T-cell (primary cell): Measurements from ENCODE around the gene PTPRD. TPM values are rescaled to one million over a fixed set of nuclear protein-coding genes. Genes with fewer than 3 reads are reported as not detected.

Experiments used
- ATAC-seq, 4 experiments: fragments of 200-7000 bp in 3 of 4; fragments of 150-1000 bp in 1 of 4; cut with Tn5 transposase; replicated peaks in 1 of 4; 1 replicate in 3 of 4; 2 replicates in 1 of 4; pipeline ENCODE4 v1.10.0; 2021; ENCODE audit warnings: moderate library complexity in 3 of 4, mild to moderate bottlenecking in 2 of 4, moderate number of reproducible peaks in 1 of 4
- CTCF ChIA-PET, 2 donors: fragments of 300-600 bp; sonication (Branson Sonifier 250); formaldehyde crosslinking; loops; one replicate each; lab custom pipeline; 2022; ENCODE audit warnings: antibody characterized with exemption in 2 of 2; lab: Charles Lee
- POLR2A ChIA-PET, 2 donors: fragments of 300-600 bp; sonication (Branson Sonifier 250); formaldehyde crosslinking; loops; one replicate each; lab custom pipeline; 2022; ENCODE audit warnings: antibody characterized with exemption in 2 of 2; lab: Charles Lee
- DNase-seq, 35 experiments: peaks; one replicate each; pipeline versions ENCODE4 v3.0.0 to v3.0.0-alpha.2; 2013 to 2023
- H3K27ac ChIP-seq: one replicate; pipeline ENCODE4 v1.5.1; 2013; ENCODE audit warnings: low read length
- H3K27me3 ChIP-seq, 2 experiments: replicated peaks in 1 of 2; 1 replicate in 1 of 2; 2 replicates in 1 of 2; pipeline versions ENCODE4 v1.6.1 to v1.7.0; 2013; ENCODE audit warnings: low read length in 1 of 2, mixed read lengths in 1 of 2; ENCODE audit not compliant: control insufficient read depth in 2 of 2, insufficient read depth in 2 of 2; ENCODE audit errors: extremely low read depth in 1 of 2
- H3K36me3 ChIP-seq, 2 donors: 1 replicate in 1 of 2; 2 replicates in 1 of 2; pipeline versions ENCODE4 v1.6.1 to v1.7.0; 2013; ENCODE audit warnings: low read length in 1 of 2; ENCODE audit not compliant: control insufficient read depth in 2 of 2, insufficient read depth in 1 of 2; ENCODE audit errors: extremely low read depth in 1 of 2
- H3K4me1 ChIP-seq, 2 experiments: 1 replicate in 1 of 2; 2 replicates in 1 of 2; pipeline versions ENCODE4 v1.6.1 to v1.7.0; 2013; ENCODE audit warnings: low read length in 2 of 2, mixed read lengths in 1 of 2; ENCODE audit not compliant: insufficient read depth in 2 of 2, control insufficient read depth in 1 of 2; ENCODE audit errors: extremely low read depth in 1 of 2
- H3K4me3 ChIP-seq, 2 donors: 1 replicate in 1 of 2; 2 replicates in 1 of 2; pipeline versions ENCODE4 v1.5.1 to v1.7.0; 2013; ENCODE audit warnings: mild to moderate bottlenecking in 2 of 2, low read length in 1 of 2, moderate library complexity in 1 of 2; ENCODE audit not compliant: control insufficient read depth in 1 of 2; ENCODE audit errors: extremely low read depth in 1 of 2
- H3K9me3 ChIP-seq: 2 replicates; pipeline ENCODE4 v1.7.0; 2013
- H3K27ac Mint-ChIP-seq, 2 donors: one replicate each; pipeline ENCODE4 v1.8.0; 2020 to 2021; ENCODE audit warnings: mild to moderate bottlenecking in 2 of 2, mixed read lengths in 2 of 2
- H3K27me3 Mint-ChIP-seq, 2 donors: one replicate each; pipeline ENCODE4 v1.8.0; 2021 to 2022; ENCODE audit warnings: mixed read lengths in 2 of 2
- H3K36me3 Mint-ChIP-seq: one replicate; pipeline ENCODE4 v1.8.0; 2021; ENCODE audit warnings: mixed read lengths
- H3K4me1 Mint-ChIP-seq, 3 donors: one replicate each; pipeline ENCODE4 v1.8.0; 2020 to 2022; ENCODE audit warnings: mixed read lengths in 3 of 3, mild to moderate bottlenecking in 1 of 3
- H3K4me3 Mint-ChIP-seq, 3 donors: one replicate each; pipeline ENCODE4 v1.8.0; 2020 to 2022; ENCODE audit warnings: mild to moderate bottlenecking in 3 of 3, mixed read lengths in 3 of 3, moderate library complexity in 3 of 3
- H3K9me3 Mint-ChIP-seq, 3 donors: one replicate each; pipeline ENCODE4 v1.8.0; 2020 to 2022; ENCODE audit warnings: mixed read lengths in 3 of 3
- WGBS: methylation state at CpG from one replicate; pipeline ENCODE4 v1.1.5; 2013; ENCODE audit warnings: missing lambda C conversion rate; ENCODE audit not compliant: insufficient coverage; 5-methylcytosine and 5-hydroxymethylcytosine counted together
- total RNA-seq, 35 experiments: library from RNA in 6 of 35; stranded (reverse) in 6 of 35; fragments of 120-200 nt in 1 of 35; gene quantifications; one replicate each; pipeline versions ENCODE4 v1.2.1 to v1.2.4 and lab custom pipeline; 2013 to 2026

PTPRD gene
- total RNA-seq, 5 donors from 2014 or later (not counting 1 experiment from before 2014, with no cell fraction given): 0.13 to 0.61 (median 0.38) TPM; not detected in 2

- Histone ChIP-seq H3K36me3 (no peaks in the 10 kb centered on the region), H3K27me3 (no peaks in the 10 kb centered on the region), H3K27ac (no peak overlapping the region), H3K4me1 (no peaks in the 10 kb centered on the region), H3K9me3 (no peaks in the 10 kb centered on the region), H3K4me3 (no peak overlapping the region)
- WGBS: no CpG with 5 or more reads among the region's 1 CpG
- CTCF ChIA-PET: no interaction called here
- POLR2A ChIA-PET: interaction anchor here in 1 of 2 donors (0.6 kb wide), 1 partner anchor 9 kb away, joined by 7 read pairs; no protein-coding TSS in a partner anchor
- no peak overlapping the region for H3K27ac Mint-ChIP-seq
- no peaks in the 10 kb centered on the region for H3K4me1 Mint-ChIP-seq
- no peak overlapping the region for H3K4me3 Mint-ChIP-seq
- ATAC-seq (no peak), DNase-seq (no peak)
- no peaks in the 10 kb centered on the region for H3K36me3 Mint-ChIP-seq
- no peaks in the 10 kb centered on the region for H3K27me3 Mint-ChIP-seq
- no peaks in the 10 kb centered on the region for H3K9me3 Mint-ChIP-seq
These were observed 2008.6 kb downstream of the PTPRD start for GRCh38 chr9:8604201-8604600.

DNA sequence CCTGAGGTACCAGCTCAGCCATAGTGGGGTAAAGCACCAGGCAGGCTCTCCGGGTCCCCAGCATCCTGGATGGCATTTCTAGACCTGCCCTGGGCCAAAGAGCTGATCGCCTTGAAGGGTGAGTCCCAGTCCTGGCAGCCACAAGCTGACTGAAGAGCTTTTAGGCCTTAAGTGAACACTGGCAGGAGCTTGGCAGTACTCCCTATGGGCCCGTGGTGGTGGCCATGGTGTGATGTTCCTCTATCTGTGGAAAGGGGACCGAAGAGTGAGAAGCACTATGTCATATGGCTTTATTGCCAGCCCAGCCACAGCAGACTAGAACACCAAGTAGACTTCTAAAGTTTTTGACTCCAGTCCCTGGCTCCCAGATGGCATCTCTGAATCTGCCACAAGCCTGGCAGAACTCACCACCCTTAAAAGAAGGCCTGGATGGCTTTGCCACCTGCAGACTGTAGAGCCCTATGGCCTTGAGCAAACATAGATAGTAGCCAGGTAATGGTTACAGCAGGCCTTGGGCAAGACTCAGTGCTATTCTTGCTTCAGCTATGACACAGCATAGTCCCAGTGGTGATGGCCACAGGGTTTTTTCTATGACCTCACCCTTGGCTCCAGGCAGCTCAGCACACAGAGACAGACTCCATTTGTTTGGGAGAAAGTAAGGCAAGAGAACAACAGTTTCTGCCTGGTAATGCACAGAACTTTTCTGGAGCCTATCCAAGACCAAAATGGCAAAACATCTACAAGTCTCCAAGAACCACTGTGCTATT lies 2011.7 kb downstream of the PTPRD start:
- WGBS: 88% methylated on average over 4 of the region's 4 CpGs
- H3K4me1 ChIP-seq: no peaks in the 10 kb centered on the region
- no peak overlapping the region for H3K27ac ChIP-seq
- ChIA-PET POLR2A (no interaction called here), CTCF (no interaction called here)
- H3K27ac Mint-ChIP-seq: no peak overlapping the region
- H3K4me3 ChIP-seq: no peak overlapping the region
- H3K36me3 Mint-ChIP-seq: no peaks in the 10 kb centered on the region
- DNase-seq (no peak), ATAC-seq (no peak)
- no peak overlapping the region for H3K4me3 Mint-ChIP-seq
- no peaks in the 10 kb centered on the region for H3K9me3 ChIP-seq
- no peaks in the 10 kb centered on the region for H3K27me3 Mint-ChIP-seq
- no peaks in the 10 kb centered on the region for H3K27me3 ChIP-seq
- no peaks in the 10 kb centered on the region for H3K4me1 Mint-ChIP-seq
- no peaks in the 10 kb centered on the region for H3K9me3 Mint-ChIP-seq
- H3K36me3 ChIP-seq: no peaks in the 10 kb centered on the region

DNA sequence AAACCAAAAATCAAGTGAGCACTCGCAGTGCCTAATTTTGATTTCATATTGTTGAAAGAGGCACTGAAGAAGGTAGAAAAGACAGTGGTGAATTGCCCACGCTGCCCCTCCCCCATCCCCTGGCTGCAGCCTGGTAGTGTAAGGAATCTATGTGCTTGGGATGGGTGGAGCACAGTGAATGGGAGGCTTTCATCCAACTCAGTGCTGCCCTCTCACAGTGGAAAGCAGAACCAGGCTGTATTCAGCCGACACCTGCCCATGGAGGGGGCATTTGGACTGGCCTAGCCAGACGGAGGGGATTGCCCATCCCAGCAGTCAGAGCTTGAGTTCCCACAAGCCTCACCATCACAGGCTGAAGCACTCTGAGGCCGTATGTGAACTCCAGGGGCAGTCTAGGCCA lies 2012.9 kb downstream of the PTPRD start:
- ATAC-seq: no peak
- H3K27me3 ChIP-seq: no peaks in the 10 kb centered on the region
- no peaks in the 10 kb centered on the region for H3K9me3 ChIP-seq
- ChIA-PET POLR2A (no interaction called here), CTCF (no interaction called here)
- no peak overlapping the region for H3K27ac Mint-ChIP-seq
- WGBS: 82% methylated on average over 3 of the region's 5 CpGs
- no peaks in the 10 kb centered on the region for H3K36me3 Mint-ChIP-seq
- H3K36me3 ChIP-seq: no peaks in the 10 kb centered on the region
- no peaks in the 10 kb centered on the region for H3K27me3 Mint-ChIP-seq
- no peak overlapping the region for H3K4me3 Mint-ChIP-seq
- no peak for DNase-seq
- H3K4me1 Mint-ChIP-seq: no peaks in the 10 kb centered on the region
- H3K4me1 ChIP-seq: no peaks in the 10 kb centered on the region
- H3K27ac ChIP-seq: no peak overlapping the region
- H3K9me3 Mint-ChIP-seq: no peaks in the 10 kb centered on the region
- no peak overlapping the region for H3K4me3 ChIP-seq

- ChIA-PET CTCF (no interaction called here), POLR2A (no interaction called here)
- H3K27me3 Mint-ChIP-seq: no peaks in the 10 kb centered on the region
- no peak for ATAC-seq
- WGBS: 91% methylated on average over 3 of the region's 4 CpGs
- H3K4me3 Mint-ChIP-seq: no peak overlapping the region
- Histone ChIP-seq H3K9me3 (no peaks in the 10 kb centered on the region), H3K4me1 (no peaks in the 10 kb centered on the region), H3K27me3 (no peaks in the 10 kb centered on the region), H3K4me3 (no peak overlapping the region), H3K36me3 (no peaks in the 10 kb centered on the region), H3K27ac (no peak overlapping the region)
- no peaks in the 10 kb centered on the region for H3K36me3 Mint-ChIP-seq
- H3K27ac Mint-ChIP-seq: no peak overlapping the region
- peaks cover 0 to 2% (median under 1%) of the 10 kb centered on the region in 3 donors for H3K9me3 Mint-ChIP-seq
- DNase-seq: no peak
- H3K4me1 Mint-ChIP-seq: no peaks in the 10 kb centered on the region
These were observed 2023.3 kb downstream of the PTPRD start for GRCh38 chr9:8589476-8589875.

DNA sequence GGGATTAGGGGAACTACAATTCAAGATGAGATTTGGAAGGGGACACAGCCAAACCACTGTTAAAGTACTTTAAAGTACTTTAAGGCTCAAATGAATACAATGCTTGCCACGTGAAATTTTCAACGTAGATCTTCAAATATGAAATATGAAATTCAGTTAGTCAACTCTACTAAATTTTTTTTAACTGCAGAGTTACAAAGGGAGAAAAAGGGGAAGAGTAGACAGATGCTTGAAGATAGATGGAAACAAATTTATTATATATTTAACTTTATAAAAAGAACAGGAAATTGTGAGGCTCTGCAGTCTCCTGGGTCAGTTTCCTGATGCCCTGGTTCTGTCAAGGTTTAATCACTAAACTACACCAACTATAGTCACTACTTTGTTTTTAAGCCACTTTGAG lies 2027.8 kb downstream of the PTPRD start:
- POLR2A ChIA-PET: no interaction called here

DNA sequence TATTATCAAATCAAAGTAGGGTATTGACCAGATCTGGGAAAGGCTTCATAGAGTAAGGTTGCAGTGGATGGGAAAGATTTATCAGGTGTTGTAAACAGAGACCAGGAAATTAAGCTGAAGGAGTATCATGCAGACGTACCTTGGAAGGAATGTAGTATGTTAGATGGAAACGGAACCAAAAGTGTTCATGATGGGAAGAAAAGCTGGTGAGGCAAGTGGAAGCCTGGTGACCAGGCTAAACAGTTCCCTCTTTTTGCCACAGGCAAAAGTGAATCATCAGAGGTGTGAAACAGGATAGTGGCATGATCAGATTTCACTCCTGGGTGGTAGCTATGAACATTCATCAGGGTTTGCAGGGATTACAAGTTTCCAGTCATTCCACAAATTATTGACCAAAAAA lies 2033.1 kb downstream of the PTPRD start:
- 85% methylated on average over 2 of the region's 2 CpGs for WGBS
- Histone ChIP-seq H3K27me3 (no peaks in the 10 kb centered on the region), H3K9me3 (no peaks in the 10 kb centered on the region), H3K4me3 (no peak overlapping the region), H3K36me3 (no peaks in the 10 kb centered on the region), H3K4me1 (no peaks in the 10 kb centered on the region), H3K27ac (no peak overlapping the region)
- ChIA-PET CTCF (no interaction called here), POLR2A (no interaction called here)
- no peaks in the 10 kb centered on the region for H3K36me3 Mint-ChIP-seq
- H3K4me3 Mint-ChIP-seq: no peak overlapping the region
- H3K9me3 Mint-ChIP-seq: peaks cover 0 to 4% (median 0%) of the 10 kb centered on the region in 3 donors
- no peaks in the 10 kb centered on the region for H3K4me1 Mint-ChIP-seq
- no peak overlapping the region for H3K27ac Mint-ChIP-seq
- DNase-seq: no peak
- H3K27me3 Mint-ChIP-seq: peaks cover 0 to 4% of the 10 kb centered on the region in 2 donors
- ATAC-seq: no peak

More for the DNA sequence above, 2027.8 kb downstream of the PTPRD start:
- Mint-ChIP-seq H3K9me3 (peaks cover 0 to 4% (median 0%) of the 10 kb centered on the region in 3 donors), H3K4me3 (no peak overlapping the region), H3K27me3 (no peaks in the 10 kb centered on the region), H3K27ac (no peak overlapping the region), H3K4me1 (no peaks in the 10 kb centered on the region), H3K36me3 (no peaks in the 10 kb centered on the region)
- Histone ChIP-seq H3K9me3 (no peaks in the 10 kb centered on the region), H3K27ac (no peak overlapping the region), H3K36me3 (no peaks in the 10 kb centered on the region), H3K4me3 (no peak overlapping the region), H3K27me3 (no peaks in the 10 kb centered on the region), H3K4me1 (no peaks in the 10 kb centered on the region)
- WGBS: no CpG with 5 or more reads among the region's 2 CpGs
- ATAC-seq (no peak), DNase-seq (no peak)
- CTCF ChIA-PET: no interaction called here
